ENCODE data around the gene RFC3.

GRCh38 chr13:33771296-33771695 is 46.7 kb upstream of the RFC3 start:
- TF ChIP-seq POLR2A (IDR thresholded peaks at IDR 0.05) (no peak), CTCF (IDR thresholded peaks at IDR 0.05) (no peak)
